A549 treated with CORT108297 at 1 μM for 4 hours (cell line): ENCODE measurements around the gene CEBPZ. TPM values are rescaled to one million over a fixed set of nuclear protein-coding genes. Genes with fewer than 3 reads are reported as not detected.

Source experiments
- total RNA-seq: library from RNA; stranded (reverse); fragments of 200-300 nt; extraction: Qiagen RNA extraction; gene quantifications from 5 replicates; pipeline ENCODE4 v1.2.3, GENCODE V29; 2022

CEBPZ gene, protein sequence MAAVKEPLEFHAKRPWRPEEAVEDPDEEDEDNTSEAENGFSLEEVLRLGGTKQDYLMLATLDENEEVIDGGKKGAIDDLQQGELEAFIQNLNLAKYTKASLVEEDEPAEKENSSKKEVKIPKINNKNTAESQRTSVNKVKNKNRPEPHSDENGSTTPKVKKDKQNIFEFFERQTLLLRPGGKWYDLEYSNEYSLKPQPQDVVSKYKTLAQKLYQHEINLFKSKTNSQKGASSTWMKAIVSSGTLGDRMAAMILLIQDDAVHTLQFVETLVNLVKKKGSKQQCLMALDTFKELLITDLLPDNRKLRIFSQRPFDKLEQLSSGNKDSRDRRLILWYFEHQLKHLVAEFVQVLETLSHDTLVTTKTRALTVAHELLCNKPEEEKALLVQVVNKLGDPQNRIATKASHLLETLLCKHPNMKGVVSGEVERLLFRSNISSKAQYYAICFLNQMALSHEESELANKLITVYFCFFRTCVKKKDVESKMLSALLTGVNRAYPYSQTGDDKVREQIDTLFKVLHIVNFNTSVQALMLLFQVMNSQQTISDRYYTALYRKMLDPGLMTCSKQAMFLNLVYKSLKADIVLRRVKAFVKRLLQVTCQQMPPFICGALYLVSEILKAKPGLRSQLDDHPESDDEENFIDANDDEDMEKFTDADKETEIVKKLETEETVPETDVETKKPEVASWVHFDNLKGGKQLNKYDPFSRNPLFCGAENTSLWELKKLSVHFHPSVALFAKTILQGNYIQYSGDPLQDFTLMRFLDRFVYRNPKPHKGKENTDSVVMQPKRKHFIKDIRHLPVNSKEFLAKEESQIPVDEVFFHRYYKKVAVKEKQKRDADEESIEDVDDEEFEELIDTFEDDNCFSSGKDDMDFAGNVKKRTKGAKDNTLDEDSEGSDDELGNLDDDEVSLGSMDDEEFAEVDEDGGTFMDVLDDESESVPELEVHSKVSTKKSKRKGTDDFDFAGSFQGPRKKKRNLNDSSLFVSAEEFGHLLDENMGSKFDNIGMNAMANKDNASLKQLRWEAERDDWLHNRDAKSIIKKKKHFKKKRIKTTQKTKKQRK
- 62.3 to 107 TPM (median 71.2 TPM) in 5 replicates for total RNA-seq

DNA sequence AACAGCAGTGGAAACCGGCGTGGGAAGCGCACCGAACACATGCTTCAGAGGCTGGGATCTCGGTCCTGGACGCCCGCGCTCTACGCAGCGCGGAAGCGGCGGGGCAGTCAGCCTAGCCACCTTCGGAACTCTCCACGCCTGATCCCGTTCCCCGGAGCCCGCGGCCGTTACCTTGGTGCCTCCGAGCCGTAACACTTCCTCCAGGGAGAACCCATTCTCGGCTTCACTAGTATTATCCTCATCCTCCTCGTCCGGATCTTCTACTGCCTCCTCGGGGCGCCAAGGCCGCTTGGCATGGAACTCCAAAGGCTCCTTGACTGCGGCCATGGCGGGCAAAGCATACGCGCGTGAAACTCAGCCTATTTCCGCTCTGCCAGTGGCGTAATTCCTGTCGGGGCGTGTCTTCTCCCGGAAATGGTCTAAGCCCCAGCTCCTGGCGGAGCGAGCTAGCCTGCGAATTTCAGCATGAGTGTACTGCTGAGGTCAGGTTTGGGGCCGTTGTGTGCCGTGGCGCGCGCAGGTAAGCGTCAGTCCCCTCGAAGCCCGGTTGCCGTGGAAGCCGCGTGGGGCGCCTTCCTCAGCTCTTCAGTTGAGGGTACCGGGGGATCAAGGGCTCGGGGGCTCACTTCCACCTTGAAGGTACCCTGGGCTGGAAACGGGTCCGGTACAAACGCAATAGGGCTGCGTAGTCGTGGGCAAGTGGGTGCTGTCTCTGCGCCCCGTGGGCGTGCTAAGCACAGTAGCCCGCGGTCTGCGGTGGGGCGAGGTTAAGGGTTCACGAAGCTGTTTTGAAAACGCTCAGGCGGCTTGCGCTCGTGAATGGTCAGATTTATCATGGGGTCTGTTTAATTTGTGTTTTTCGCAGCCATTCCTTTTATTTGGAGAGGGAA lies at the start of gene CEBPZ, which contains the start of gene NDUFAF7:
TSS of gene CEBPZ (minus strand) at position 356 of the 890 bp plus-strand sequence. CDS start at position 327, 29 bp downstream.
TSS of gene NDUFAF7 (plus strand) at position 418 of the 890 bp plus-strand sequence. CDS start at position 466, 48 bp downstream.

DNA sequence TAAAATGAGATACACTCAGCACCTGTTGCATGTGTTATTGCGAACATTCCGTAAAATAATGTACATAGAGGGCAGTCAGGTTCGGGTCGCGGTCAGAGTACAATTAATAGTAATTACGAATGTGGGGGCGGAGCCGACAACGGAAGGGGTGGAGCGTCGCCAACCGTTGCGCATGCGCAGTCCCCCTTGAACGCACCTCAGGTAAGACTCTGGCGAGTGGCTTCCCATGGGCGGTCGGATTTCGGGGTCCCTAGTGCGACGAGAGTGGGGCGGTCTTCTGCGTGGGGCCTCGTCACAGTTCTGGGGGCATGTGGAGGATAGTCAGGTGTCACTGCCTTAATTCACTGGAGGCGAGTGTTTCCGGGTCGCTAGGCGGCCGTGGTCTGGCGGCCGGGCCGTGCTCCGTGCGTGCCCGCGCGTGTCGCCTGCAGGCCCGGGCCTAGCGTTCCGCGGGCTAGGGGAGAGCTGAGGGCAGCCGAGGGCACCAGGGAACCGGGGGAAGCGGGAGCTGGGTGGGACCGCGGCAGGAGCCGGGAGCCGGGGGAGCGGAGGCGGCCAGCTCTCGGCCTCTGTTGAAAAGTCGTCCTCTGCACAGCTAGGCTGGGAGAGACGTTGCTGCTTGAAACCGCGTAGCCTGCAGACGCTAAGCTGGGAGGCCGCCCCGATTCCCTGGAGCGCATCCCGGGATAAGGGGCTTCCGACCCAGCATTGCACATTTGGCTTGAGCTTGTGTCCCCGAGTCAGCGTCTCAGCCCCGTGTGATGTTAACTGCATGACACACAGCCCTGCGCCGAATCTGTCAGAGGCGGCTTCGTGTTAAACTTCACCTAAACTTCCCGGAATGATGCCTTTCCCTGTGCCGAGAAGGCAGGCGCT lies 34.8 kb downstream of the CEBPZ start, which contains the start of gene CEBPZOS:
TSS of gene CEBPZOS (plus strand) at position 177 of the 876 bp plus-strand sequence. CDS start 3,209 bp downstream, outside the sequence.

DNA sequence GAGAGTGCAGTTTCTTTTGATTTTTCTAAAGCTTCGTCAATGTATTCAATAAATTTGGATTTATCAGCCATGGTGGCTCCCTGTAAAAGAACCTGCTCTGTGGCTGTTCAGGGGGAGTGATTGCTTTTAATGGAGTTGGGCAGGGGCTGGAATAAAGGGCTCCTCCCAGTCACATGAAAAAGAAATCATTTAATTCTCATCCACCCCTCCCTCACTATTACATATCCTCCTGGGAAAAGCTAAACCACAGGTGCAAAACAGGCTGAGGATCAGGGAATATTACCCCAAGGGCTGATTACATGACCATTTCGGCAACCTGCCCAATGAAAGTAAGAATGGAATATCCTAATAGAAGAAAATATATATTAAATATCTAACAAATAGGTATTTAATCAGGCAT lies 42.8 kb downstream of the CEBPZ start, which contains the start of gene SULT6B1:
TSS of gene SULT6B1 (minus strand) at position 101 of the 400 bp plus-strand sequence. CDS start at position 71, 30 bp downstream.

DNA sequence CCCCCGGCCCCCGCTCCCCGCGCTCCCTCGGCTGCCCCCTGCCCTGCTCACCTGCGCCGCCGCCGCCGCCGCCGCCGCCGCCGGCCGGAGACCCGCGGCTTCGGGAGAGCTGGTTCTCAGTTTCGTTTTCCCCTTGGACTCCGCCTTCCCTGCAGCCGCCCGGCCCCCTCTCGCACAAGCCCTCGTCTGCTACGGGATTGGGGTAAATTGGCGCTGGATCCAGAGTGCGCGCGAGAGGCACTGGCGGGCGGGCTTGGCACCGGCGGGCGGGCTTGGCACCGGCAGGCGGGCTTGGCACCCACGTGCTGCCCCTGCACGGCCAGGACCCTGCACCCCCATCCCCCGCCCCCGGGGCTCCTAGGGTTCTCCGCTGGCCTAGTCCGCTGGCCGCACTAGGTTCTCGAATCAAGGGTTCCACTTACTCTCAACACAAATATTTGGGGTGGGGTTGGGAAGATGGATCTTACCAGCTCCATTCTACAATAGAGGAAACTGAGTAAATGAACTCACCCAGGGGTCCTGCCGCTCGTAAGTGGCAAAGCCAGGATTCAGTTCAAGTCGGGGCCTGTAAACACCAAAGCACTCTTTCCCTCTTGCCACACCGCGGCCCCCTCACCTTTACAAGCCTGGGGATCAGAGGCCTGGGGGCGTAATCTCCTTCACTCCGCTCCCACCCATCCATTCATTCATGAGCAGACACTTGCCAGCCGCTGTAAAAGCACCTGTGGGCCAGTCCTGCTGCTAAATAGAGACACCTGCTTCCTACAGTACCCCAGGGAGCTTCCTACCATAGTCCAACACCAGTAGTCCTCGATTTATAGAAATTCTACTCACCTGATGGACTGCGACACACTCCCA lies 74.3 kb downstream of the CEBPZ start, which contains the start of gene EIF2AK2:
TSS of gene EIF2AK2 (minus strand) at position 124 of the 858 bp plus-strand sequence. CDS start 9,174 bp downstream, outside the sequence.

Other genes with a start within 250 kb of the CEBPZ start
- gene HEATR5B, start 147.2 kb downstream of the CEBPZ start, total RNA-seq: 5.6 to 8.3 TPM (median 7.3 TPM) in 5 replicates
- 8.0 to 11.7 TPM (median 9.5 TPM) in 5 replicates for gene GPATCH11, start 147.1 kb downstream of the CEBPZ start, total RNA-seq
- gene EIF2AK2, start 74.6 kb downstream of the CEBPZ start, total RNA-seq: 17.5 to 28.4 TPM (median 24.9 TPM) in 5 replicates
- not detected in 5 replicates for gene SULT6B1, start 42.9 kb downstream of the CEBPZ start, total RNA-seq
- 39.4 to 43.5 TPM (median 41.6 TPM) in 5 replicates for gene CEBPZOS, start 35.1 kb downstream of the CEBPZ start, total RNA-seq
- 18.1 to 20.6 TPM (median 19.8 TPM) in 5 replicates for gene NDUFAF7, start 62 bp upstream of the CEBPZ start, total RNA-seq
- 8.5 to 14.0 TPM (median 11.7 TPM) in 5 replicates for gene PRKD3, start 93.2 kb upstream of the CEBPZ start, total RNA-seq
- 16.9 to 19.5 TPM (median 18.4 TPM) in 5 replicates for gene QPCT, start 113.0 kb upstream of the CEBPZ start, total RNA-seq